HG03575 (cell line): ENCODE measurements around the gene DSCAML1.

Experiments used
- ATAC-seq: cut with Tn5 transposase; IDR thresholded peaks from one replicate; pipeline ENCODE4 v1.9.1; 2021; ENCODE audit not compliant: unreplicated experiment, insufficient number of reproducible peaks, low FRiP score; ENCODE audit errors: extremely low read depth

DSCAML1 gene

GRCh38 chr11:117807482-117808327, 10.7 kb upstream of the DSCAML1 start:
- no peak for ATAC-seq

DNA sequence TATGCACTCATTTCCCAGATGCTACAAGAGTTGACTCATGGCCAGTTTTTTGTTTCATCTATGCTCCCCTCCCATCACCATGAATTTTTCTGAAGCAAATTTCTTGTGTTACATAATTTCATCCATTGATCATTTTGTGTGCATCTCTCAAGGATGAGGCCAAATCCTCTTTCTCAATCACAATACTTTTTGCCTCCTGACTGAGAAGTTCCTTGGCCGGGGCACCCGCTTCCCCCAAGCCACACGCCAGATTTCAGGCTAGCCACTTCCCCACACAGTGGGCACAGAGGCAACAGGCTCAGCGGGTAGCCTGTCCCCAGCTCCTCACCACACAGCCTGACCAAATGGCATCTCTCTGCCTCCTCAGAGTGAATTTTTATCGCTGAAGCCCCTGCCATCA, 9.8 kb upstream of the DSCAML1 start:
- ATAC-seq, result no peak

- ATAC-seq, result no peak
Observed at GRCh38 chr11:117805045-117805444, 8.0 kb upstream of the DSCAML1 start.

DNA sequence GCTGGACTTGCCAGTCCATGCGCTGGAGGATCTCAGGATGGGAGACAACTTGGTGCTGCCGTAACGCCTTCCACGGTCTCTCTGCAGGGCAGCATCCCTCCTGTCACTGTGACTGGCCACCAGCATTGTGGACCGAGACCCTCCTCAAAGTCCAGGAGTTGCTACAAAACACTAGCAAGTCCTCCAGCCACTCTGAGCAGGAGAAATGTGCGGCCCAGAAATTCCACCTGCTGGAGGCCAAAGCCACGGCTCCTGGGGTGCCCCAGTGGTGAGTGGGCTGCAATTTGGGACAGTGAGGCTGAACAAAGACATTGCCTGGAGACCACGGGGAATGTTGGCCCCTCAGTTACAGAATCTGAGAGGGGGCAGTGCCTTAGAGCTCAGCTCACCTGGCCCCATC, 6.9 kb upstream of the DSCAML1 start:
- no peak for ATAC-seq

DNA sequence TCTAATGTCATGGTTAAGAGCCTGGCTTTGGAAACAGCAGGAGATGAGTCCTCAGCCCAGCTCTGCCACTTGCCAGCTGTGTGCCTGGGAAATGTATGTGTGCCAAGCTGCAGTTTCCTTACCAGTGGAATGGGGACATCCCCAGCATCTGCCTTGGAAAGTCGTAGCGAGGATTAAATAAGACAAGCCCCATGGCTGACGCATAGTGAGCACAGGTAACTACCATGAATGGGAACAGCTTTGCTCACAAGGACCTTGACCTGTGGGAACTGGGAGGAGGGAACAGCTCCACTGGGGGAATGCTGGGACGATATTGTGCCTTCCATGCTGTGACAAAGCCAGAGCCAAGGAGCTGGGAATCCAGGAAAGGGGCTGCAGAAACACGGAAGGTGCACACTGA, 2.6 kb upstream of the DSCAML1 start:
- ATAC-seq, result no peak

GRCh38 chr11:117796456-117796871, 552 bp downstream of the DSCAML1 start:
- no peak for ATAC-seq

DNA sequence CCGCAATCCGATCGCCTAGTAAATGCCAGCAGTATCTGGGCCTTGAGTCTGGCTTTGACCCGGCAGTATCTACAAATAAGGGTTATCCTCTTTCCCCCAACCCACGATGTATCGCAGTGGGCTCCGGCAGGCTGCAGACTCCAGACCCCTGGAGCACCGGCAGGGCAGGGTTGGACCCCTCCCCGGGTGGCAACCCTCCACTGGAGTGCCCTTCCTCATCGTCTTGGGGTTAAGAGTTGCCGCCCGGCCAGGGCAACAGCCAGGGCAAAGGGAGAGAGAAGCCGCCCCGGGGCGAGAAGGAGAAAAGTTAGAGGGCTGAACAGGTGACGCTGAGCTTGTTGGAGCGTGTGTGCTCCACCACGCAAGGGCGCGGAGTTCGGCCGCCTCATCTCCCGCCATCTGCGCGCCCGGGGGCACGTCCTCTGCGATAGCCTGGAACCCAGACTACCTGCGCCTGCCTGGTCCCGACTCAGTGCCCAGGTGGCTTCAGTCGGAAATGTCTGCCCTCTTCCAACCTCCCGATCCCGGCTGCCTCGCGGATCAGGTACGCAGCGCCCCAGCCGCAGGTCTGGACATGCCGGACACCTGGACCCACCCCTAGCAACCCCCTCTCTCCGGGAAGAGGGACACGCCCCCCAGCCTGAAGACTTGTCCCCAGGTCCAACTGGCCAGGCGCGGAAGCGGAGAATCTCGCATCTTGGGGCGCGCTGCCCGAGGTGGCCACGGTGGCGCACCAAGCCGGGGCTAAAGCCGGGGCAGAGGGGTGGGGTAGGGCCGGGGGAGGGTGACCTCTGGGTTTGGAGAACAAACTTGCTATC, 1.2 kb downstream of the DSCAML1 start:
- ATAC-seq, result no peak

- no peak for ATAC-seq
Observed at GRCh38 chr11:117794772-117795629, 2.0 kb downstream of the DSCAML1 start.

GRCh38 chr11:117794135-117794534, 2.9 kb downstream of the DSCAML1 start:
- ATAC-seq, result no peak

DNA sequence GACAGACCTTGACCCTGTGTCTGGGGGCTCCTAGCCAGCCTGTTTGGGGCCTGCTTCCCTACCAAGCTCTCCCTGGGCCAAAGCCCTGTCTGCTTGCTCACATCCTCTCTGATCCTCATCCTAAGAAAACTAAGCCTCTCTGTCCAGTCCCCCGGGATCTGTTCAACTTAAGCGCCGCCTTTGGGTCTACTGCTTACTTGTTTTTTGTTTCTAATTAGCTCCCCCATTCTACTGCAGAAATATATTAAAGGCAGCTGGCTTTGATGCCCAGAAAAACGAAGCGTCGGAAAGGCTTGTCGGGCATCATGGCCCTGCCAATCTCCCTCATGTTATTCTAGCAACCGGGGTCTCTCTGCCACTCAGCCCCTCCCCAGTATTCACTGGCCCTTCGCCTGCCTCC, 3.4 kb downstream of the DSCAML1 start:
- ATAC-seq, result no peak

GRCh38 chr11:117792992-117793391, 4.0 kb downstream of the DSCAML1 start:
- ATAC-seq, result no peak

GRCh38 chr11:117792241-117792640, 4.8 kb downstream of the DSCAML1 start:
- ATAC-seq, result no peak

DNA sequence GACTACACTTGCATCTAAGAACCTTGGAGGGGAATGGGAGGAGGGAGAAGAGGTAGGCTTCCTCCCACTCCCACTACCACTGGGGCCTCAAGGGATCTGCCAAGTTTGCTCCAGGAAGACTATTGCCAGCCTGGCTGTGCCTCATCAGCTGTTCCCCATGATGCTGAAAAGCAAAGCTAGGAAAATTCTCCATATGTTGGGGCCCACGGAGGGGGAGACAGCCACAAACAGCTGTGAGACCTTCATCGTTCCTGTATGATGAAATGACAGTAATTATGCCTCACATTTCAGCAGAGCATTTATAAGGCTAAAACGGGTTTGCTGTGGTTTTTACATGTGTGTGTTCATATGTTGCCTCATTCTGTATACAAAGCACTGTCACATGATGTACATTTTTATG, 6.7 kb downstream of the DSCAML1 start:
- no peak for ATAC-seq

DNA sequence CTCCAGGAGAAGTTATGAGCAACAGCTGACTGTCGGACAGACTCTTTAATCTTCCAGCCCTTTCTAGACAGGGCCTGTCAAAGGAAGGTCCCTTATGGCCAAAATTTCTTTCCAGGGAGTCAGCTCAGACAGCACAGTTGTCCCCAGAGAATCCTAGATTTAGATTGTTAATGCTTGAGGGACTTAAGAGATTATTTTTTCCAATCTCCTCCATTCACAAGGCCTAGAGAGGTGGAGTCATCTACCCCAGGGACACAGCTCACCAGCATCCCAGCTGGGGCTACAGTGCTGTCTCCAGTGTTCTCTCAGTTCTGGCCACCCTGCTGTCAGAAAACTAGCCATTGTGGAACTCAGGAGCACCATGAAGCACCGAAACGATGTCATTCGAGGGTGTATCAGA, 7.8 kb downstream of the DSCAML1 start:
- ATAC-seq, result no peak

DNA sequence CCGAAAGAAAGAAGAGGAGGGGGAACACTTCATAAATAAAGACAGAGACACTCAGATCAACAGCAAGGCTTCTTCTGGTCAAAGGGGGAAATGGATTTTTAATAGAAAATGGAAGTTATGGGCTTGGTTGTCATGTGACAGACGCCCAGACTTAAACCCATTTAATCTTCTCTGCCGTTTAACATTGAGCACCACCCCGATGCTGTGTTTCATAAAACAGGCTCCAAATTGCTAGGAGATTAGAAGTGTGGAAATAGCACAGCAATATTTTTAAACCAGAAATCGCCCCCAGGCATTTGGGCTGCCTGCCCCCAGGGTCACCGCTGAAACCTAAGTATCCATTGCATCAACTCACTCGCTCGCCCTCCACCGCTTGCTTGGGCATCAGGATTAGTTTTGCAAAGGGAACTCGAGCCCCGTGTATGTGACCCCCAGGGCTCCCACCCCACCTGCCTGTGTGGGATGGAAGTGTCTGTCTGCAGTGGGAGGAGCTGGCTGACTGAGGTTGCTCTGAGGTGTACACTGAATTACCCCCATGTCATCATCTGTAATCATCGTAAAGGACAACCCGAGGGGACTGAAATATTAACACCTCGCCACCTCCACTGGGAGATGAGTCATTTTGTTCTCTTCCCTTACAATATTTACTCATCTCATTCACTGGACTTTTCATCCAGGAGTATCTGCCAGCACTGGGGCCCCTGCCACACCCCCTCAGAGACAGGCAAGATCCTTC, 10.7 kb downstream of the DSCAML1 start:
- no peak for ATAC-seq

GRCh38 chr11:117782101-117782500, 14.9 kb downstream of the DSCAML1 start:
- no peak for ATAC-seq

GRCh38 chr11:117781627-117782026, 15.4 kb downstream of the DSCAML1 start:
- no peak for ATAC-seq

- no peak for ATAC-seq
Observed at GRCh38 chr11:117780456-117780855, 16.6 kb downstream of the DSCAML1 start.

DNA sequence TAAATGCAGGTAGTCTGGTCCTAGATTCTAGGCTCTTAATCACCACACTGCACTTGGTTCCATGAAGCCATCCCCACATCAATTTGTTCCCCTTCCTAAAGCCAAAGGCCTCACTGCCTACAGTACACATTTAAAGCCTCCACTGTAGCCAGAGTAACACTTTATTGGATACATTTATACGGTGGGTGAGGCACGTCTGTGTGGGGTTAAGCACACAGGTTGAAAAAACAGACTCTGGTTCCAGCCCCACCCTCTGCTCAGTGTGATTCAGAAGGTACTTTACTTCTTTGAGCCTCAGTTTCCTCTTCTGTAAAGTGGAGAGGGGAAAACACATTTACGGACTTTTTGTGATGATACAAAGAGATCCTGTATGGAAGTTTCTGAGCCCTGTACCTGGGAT, 22.5 kb downstream of the DSCAML1 start:
- ATAC-seq, result no peak
